B cell (primary cell): ENCODE data around the gene ABCG1. TPM values are rescaled to one million over a fixed set of nuclear protein-coding genes. Genes with fewer than 3 reads are reported as not detected.

Experiments
- ATAC-seq: fragments of 200-7000 bp; cut with Tn5 transposase; one replicate; pipeline ENCODE4 v1.10.0; 2021; ENCODE audit warnings: low read depth, mild to moderate bottlenecking, moderate number of reproducible peaks, moderate library complexity
- CTCF ChIA-PET: fragments of 350-600 bp; sonication (Branson Sonifier 250); formaldehyde crosslinking; loops from one replicate; lab custom pipeline; 2021; ENCODE audit warnings: antibody characterized with exemption, inconsistent platforms; lab: Charles Lee
- POLR2A ChIA-PET: fragments of 350-600 bp; sonication (Branson Sonifier 250); formaldehyde crosslinking; loops from one replicate; lab custom pipeline; 2021; ENCODE audit warnings: antibody characterized with exemption; lab: Charles Lee
- DNase-seq: peaks from one replicate; pipeline ENCODE4 v3.0.0; 2013
- H2AFZ ChIP-seq: 2 replicates; pipeline ENCODE4 v1.6.1; 2012; ENCODE audit warnings: mild to moderate bottlenecking, low read depth, low read length; ENCODE audit not compliant: insufficient read depth, poor library complexity, severe bottlenecking
- H3K27ac ChIP-seq, 2 donors: 1 replicate in 1 of 2; 2 replicates in 1 of 2; pipeline ENCODE4 v1.5.1; 2012 to 2013; ENCODE audit warnings: low read length in 2 of 2, mild to moderate bottlenecking in 2 of 2, moderate library complexity in 1 of 2
- H3K27me3 ChIP-seq, 4 experiments: fragments of 200-600 bp in 1 of 4; sonication (generic) in 1 of 4; replicated peaks in 1 of 4; 1 replicate in 2 of 4; 2 replicates in 2 of 4; pipeline versions ENCODE4 v1.6.1 to v1.7.0; 2013 to 2016; ENCODE audit warnings: low read length in 3 of 4, mild to moderate bottlenecking in 2 of 4, mixed read lengths in 1 of 4, moderate library complexity in 1 of 4; ENCODE audit not compliant: insufficient read depth in 4 of 4, control insufficient read depth in 3 of 4; ENCODE audit errors: control extremely low read depth in 1 of 4
- H3K36me3 ChIP-seq, 2 experiments: replicated peaks in 1 of 2; 1 replicate in 1 of 2; 2 replicates in 1 of 2; pipeline versions ENCODE4 v1.6.1 to v1.7.1; 2013; ENCODE audit warnings: low read length in 1 of 2; ENCODE audit not compliant: insufficient read depth in 2 of 2, control insufficient read depth in 1 of 2; ENCODE audit errors: control extremely low read depth in 1 of 2, extremely low read depth in 1 of 2
- H3K4me1 ChIP-seq, 2 donors: fragments of 200-600 bp in 1 of 2; sonication (generic) in 1 of 2; 1 replicate in 1 of 2; 2 replicates in 1 of 2; pipeline versions ENCODE4 v1.5.1 to v1.6.1; 2013 to 2017; ENCODE audit warnings: low read length in 2 of 2; ENCODE audit not compliant: control insufficient read depth in 2 of 2, insufficient read depth in 2 of 2
- H3K4me2 ChIP-seq: replicated peaks from 2 replicates; pipeline ENCODE3; 2012; ENCODE audit warnings: mild to moderate bottlenecking, low read depth, low read length; ENCODE audit not compliant: poor library complexity, severe bottlenecking
- H3K4me3 ChIP-seq, 5 experiments: fragments of 200-600 bp in 1 of 5; sonication (generic) in 1 of 5; 1 replicate in 3 of 5; 2 replicates in 2 of 5; pipeline versions ENCODE4 v1.5.1 to v1.7.0; 2011 to 2016; ENCODE audit warnings: low read length in 4 of 5, mild to moderate bottlenecking in 4 of 5, low read depth in 2 of 5, control low read depth in 1 of 5, moderate library complexity in 1 of 5; ENCODE audit not compliant: insufficient read depth in 1 of 5; ENCODE audit errors: control extremely low read depth in 1 of 5, extremely low read depth in 1 of 5
- H3K79me2 ChIP-seq: fragments of 200-600 bp; sonication (generic); one replicate; pipeline ENCODE4 v1.6.0; 2016; ENCODE audit warnings: low read length; ENCODE audit not compliant: control insufficient read depth, insufficient read depth
- H3K9ac ChIP-seq: fragments of 200-600 bp; sonication (generic); 2 replicates; pipeline ENCODE4 v1.6.1; 2017; ENCODE audit warnings: mild to moderate bottlenecking, low read length, moderate library complexity
- H3K9me3 ChIP-seq, 3 donors: one replicate each; pipeline versions ENCODE4 v1.6.1 to v1.7.1; 2013; ENCODE audit warnings: low read length in 2 of 3; ENCODE audit not compliant: control insufficient read depth in 2 of 3, insufficient read depth in 1 of 3; ENCODE audit errors: control extremely low read depth in 1 of 3
- H4K20me1 ChIP-seq: 2 replicates; pipeline ENCODE4 v1.6.0; 2012; ENCODE audit warnings: mild to moderate bottlenecking, low read length; ENCODE audit not compliant: insufficient read depth, control insufficient read depth, poor library complexity, severe bottlenecking
- H3K27ac Mint-ChIP-seq: one replicate; pipeline ENCODE4 v1.8.0; 2021; ENCODE audit warnings: mixed read lengths
- H3K27me3 Mint-ChIP-seq: one replicate; pipeline ENCODE4 v1.8.0; 2021; ENCODE audit warnings: mixed read lengths
- H3K4me1 Mint-ChIP-seq: one replicate; pipeline ENCODE4 v1.8.0; 2021; ENCODE audit warnings: mixed read lengths
- H3K4me3 Mint-ChIP-seq: one replicate; pipeline ENCODE4 v1.8.0; 2021; ENCODE audit warnings: mixed read lengths
- H3K9me3 Mint-ChIP-seq: one replicate; pipeline ENCODE4 v1.8.0; 2022; ENCODE audit warnings: mixed read lengths; ENCODE audit not compliant: insufficient read depth
- CTCF ChIP-seq: fragments of 200-600 bp; IDR thresholded peaks from one replicate; pipeline ENCODE4 v1.8.0; 2022; ENCODE audit warnings: antibody characterized with exemption, mild to moderate bottlenecking
- EZH2 ChIP-seq: IDR thresholded peaks from 2 replicates; pipeline ENCODE4 v1.6.1; 2012; ENCODE audit warnings: borderline replicate concordance, low read depth, mild to moderate bottlenecking, moderate library complexity, low read length; ENCODE audit not compliant: insufficient read depth, poor library complexity, severe bottlenecking
- WGBS: methylation state at CpG from one replicate; pipeline ENCODE4 v1.1.5; 2013; ENCODE audit warnings: missing lambda C conversion rate; ENCODE audit not compliant: insufficient coverage; 5-methylcytosine and 5-hydroxymethylcytosine counted together
- intact Hi-C: fragments of 100-400 bp; cut with micrococcal nuclease; formaldehyde crosslinking; loops from one replicate; pipeline ENCODE4 v1.10.0; 2022
- polyA plus RNA-seq: library from polyadenylated mRNA; depleted of rRNA; stranded (reverse); fragments of >200 nt; gene quantifications from 2 replicates; pipeline ENCODE4 v1.2.3, GENCODE V29; 2012
- total RNA-seq, 2 donors: library from RNA; stranded (reverse); fragments of 120-200 nt in 1 of 2; gene quantifications; 1 replicate in 1 of 2; 2 replicates in 1 of 2; pipeline versions ENCODE4 v1.2.3 to v1.2.4, GENCODE V29; 2013 to 2022

The ABCG1 gene
- total and polyA plus RNA-seq, 2 donors (not counting 1 experiment from before 2014, with no cell fraction given), result 8.7 to 27.5 TPM

DNA sequence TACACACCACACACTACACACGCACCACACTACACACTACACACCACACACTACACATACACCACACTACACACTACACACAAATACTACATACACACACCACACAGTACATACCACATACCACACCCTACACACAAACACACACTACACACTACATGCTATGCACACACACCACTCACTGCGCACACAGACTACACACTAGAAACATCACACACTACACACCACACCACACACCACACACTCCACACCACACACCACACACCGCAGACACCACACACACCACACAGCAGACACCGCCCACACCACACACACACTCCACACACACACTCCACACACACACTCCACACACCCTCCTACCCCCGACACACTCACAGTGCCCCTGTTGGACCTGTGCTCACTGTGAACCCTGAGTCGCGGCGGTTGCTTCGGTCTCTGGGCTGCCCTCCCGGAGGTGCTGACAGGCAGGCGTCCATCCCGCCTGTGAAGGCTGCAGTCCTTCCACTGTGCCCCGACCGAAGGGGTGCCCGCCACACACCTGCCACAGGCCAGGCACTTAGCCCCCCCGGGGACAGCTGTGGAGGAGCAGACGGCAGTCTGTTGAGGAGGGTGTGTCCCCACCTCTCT lies 74.8 kb downstream of the ABCG1 start:
- H3K27me3 Mint-ChIP-seq, result no peaks in the 10 kb centered on the region
- Histone ChIP-seq H3K4me1 (no peaks in the 10 kb centered on the region), H4K20me1 (no peaks in the 10 kb centered on the region), H3K27ac (no peak overlapping the region), H2AFZ (no peak overlapping the region), H3K9me3 (no peaks in the 10 kb centered on the region), H3K4me2 (no peak overlapping the region), H3K4me3 (no peak overlapping the region), H3K79me2 (no peaks in the 10 kb centered on the region), H3K27me3 (no peaks in the 10 kb centered on the region), H3K9ac (no peak overlapping the region), H3K36me3 (peaks cover 0 to 65% of the 10 kb centered on the region in 2 experiments)
- H3K9me3 Mint-ChIP-seq, result no peaks in the 10 kb centered on the region
- H3K27ac Mint-ChIP-seq, result no peak overlapping the region
- ChIA-PET CTCF (no interaction called here), POLR2A (no interaction called here)
- H3K4me3 Mint-ChIP-seq, result no peak overlapping the region
- H3K4me1 Mint-ChIP-seq, result no peaks in the 10 kb centered on the region
- no peak for TF ChIP-seq EZH2
- TF ChIP-seq CTCF, result no peak
- no peak for DNase-seq
- no peak for ATAC-seq
- intact Hi-C loops, result no loop called here
- WGBS, result 93% methylated on average over 17 of the region's 17 CpGs

DNA sequence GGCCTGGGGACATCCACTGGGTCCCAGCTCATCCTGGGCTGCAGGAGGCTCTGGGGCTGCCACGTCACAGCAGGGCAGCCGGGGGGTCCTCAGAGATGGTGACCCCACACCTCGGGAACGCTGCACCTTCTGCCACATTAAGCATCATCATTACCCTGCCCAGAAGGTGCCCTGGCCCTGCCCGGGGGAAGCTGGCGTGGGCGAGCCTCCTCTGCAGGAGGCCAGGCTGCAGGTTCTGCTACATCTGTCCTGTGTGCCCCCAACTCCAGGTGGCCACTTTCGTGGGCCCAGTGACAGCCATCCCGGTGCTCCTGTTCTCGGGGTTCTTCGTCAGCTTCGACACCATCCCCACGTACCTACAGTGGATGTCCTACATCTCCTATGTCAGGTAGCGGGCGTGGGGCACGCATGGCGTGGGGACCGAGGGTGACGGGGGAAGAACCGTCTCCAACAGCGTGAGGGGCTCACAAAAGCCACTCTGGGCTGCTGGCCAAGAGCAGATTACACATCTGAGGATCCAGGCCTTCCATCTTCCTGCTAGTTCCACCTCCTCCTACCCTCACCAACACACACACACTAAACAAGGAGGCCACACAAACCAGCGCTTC lies 75.4 kb downstream of the ABCG1 start:
- POLR2A ChIA-PET, result no interaction called here

More for the DNA sequence above, 75.4 kb downstream of the ABCG1 start:
- Histone ChIP-seq H3K9ac (no peak overlapping the region), H3K36me3 (peaks cover 0 to 59% of the 10 kb centered on the region in 2 experiments), H4K20me1 (no peaks in the 10 kb centered on the region), H3K9me3 (no peaks in the 10 kb centered on the region), H3K4me3 (no peak overlapping the region), H3K27ac (no peak overlapping the region), H2AFZ (no peak overlapping the region), H3K4me1 (no peaks in the 10 kb centered on the region), H3K27me3 (no peaks in the 10 kb centered on the region), H3K79me2 (no peaks in the 10 kb centered on the region), H3K4me2 (no peak overlapping the region)
- Mint-ChIP-seq H3K4me3 (no peak overlapping the region), H3K27me3 (no peaks in the 10 kb centered on the region), H3K9me3 (no peaks in the 10 kb centered on the region), H3K4me1 (no peaks in the 10 kb centered on the region), H3K27ac (no peak overlapping the region)
- TF ChIP-seq EZH2, result no peak
- TF ChIP-seq CTCF, result no peak
- CTCF ChIA-PET, result no interaction called here
- ATAC-seq (no peak), DNase-seq (no peak)
- 94% methylated on average over 22 of the region's 22 CpGs for WGBS
- intact Hi-C loops, result no loop called here
